OCI-LY1 (cell line): ENCODE results near the gene LAMTOR5.
A peak's percentile ranks its signal among the peaks of the same experiment; 100 is the strongest.

Experiments
- H2AFZ ChIP-seq: fragments of 200-600 bp; sonication (generic), shearing (Covaris generic); 2 replicates; pipeline ENCODE4 v1.6.0; 2014; ENCODE audit warnings: antibody characterized with exemption, mild to moderate bottlenecking, low read length
- H3F3A ChIP-seq: fragments of 200-600 bp; sonication (generic), shearing (Covaris generic); 2 replicates; pipeline ENCODE4 v1.6.0; 2014; ENCODE audit warnings: mild to moderate bottlenecking, antibody characterized with exemption, low read length, moderate library complexity; ENCODE audit not compliant: insufficient read depth
- H3K27ac ChIP-seq: fragments of 200-600 bp; sonication (generic); 2 replicates; pipeline ENCODE4 v1.5.1; 2014; ENCODE audit warnings: low read length, mixed run types, mild to moderate bottlenecking, low read depth; ENCODE audit not compliant: poor library complexity, severe bottlenecking
- H3K27me3 ChIP-seq: fragments of 200-600 bp; sonication (generic); 2 replicates; pipeline ENCODE4 v1.6.0; 2014; ENCODE audit warnings: antibody characterized with exemption, mild to moderate bottlenecking, low read length, moderate library complexity; ENCODE audit not compliant: insufficient read depth
- H3K36me3 ChIP-seq: fragments of 200-600 bp; sonication (generic); 2 replicates; pipeline ENCODE4 v1.6.1; 2014; ENCODE audit warnings: mild to moderate bottlenecking, antibody characterized with exemption, low read length, moderate library complexity, mixed read lengths; ENCODE audit not compliant: insufficient read depth
- H3K4me1 ChIP-seq: fragments of 200-600 bp; sonication (generic); 2 replicates; pipeline ENCODE4 v1.5.1; 2014; ENCODE audit warnings: mild to moderate bottlenecking, low read length, moderate library complexity; ENCODE audit not compliant: insufficient read depth, severe bottlenecking
- H3K4me2 ChIP-seq: fragments of 200-600 bp; sonication (generic), shearing (Covaris generic); 2 replicates; pipeline ENCODE4 v1.6.1; 2014; ENCODE audit warnings: low read length
- H3K4me3 ChIP-seq: fragments of 200-600 bp; sonication (generic); 2 replicates; pipeline ENCODE4 v1.5.1; 2014; ENCODE audit warnings: low read length, low read depth, mild to moderate bottlenecking, mixed read lengths; ENCODE audit not compliant: poor library complexity, severe bottlenecking
- H3K79me2 ChIP-seq: fragments of 200-600 bp; shearing (Covaris generic); 2 replicates; pipeline ENCODE4 v1.6.1; 2016; ENCODE audit warnings: mixed run types, low read length, mixed read lengths; ENCODE audit not compliant: insufficient read depth
- H3K9ac ChIP-seq: fragments of 200-600 bp; sonication (generic), shearing (Covaris generic); 2 replicates; pipeline ENCODE4 v1.6.1; 2014; ENCODE audit warnings: mild to moderate bottlenecking, low read length, mixed read lengths
- H3K9me2 ChIP-seq: fragments of 200-600 bp; sonication (generic), shearing (Covaris generic); 2 replicates; pipeline ENCODE4 v1.6.1; 2014; ENCODE audit warnings: low read depth, mild to moderate bottlenecking, low read length, mixed read lengths
- H3K9me3 ChIP-seq: fragments of 200-600 bp; shearing (Covaris generic); 2 replicates; pipeline ENCODE4 v1.6.1; 2014; ENCODE audit warnings: low read length, mixed read lengths
- H4K20me1 ChIP-seq: fragments of 200-600 bp; sonication (generic), shearing (Covaris generic); 2 replicates; pipeline ENCODE4 v1.6.0; 2016; ENCODE audit warnings: mild to moderate bottlenecking, low read length; ENCODE audit not compliant: insufficient read depth
- EZH2 ChIP-seq: fragments of 200-600 bp; sonication (generic), shearing (Covaris generic); IDR thresholded peaks from 2 replicates; pipeline ENCODE4 v1.8.0; 2017; ENCODE audit warnings: borderline replicate concordance, mixed run types, mild to moderate bottlenecking, antibody characterized with exemption, low read length, moderate library complexity, mixed read lengths
- TF ChIP-seq, protein P1 (sequence below): fragments of 200-600 bp; sonication (generic), shearing (Covaris generic); IDR thresholded peaks from 2 replicates; pipeline ENCODE4 v1.5.1; 2017; ENCODE audit warnings: mild to moderate bottlenecking, antibody characterized with exemption, low read length, moderate library complexity, mixed read lengths

LAMTOR5 gene

DNA sequence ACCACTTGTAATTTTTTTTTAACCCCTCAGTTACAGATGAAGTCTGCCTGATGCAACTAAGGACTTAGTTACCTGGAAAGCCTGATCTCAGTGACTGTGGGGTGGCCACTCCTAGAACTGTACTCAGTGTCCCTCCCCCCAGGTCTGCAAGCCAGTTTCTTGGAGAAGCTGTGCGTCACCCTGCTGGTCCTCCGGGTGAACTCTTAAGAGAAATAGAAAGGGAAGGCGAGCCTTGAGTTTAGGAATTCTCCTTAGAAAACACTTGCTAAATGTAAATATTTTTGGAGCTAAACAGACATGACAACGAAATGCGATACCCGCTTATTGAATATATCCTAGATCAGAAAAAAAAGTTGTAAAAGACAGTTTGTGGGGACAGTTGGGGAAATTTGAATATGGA, 17.4 kb downstream of the LAMTOR5 start:
- Histone ChIP-seq H3K9me2 (no peaks in the 10 kb centered on the region), H3K79me2 (no peaks in the 10 kb centered on the region), H3F3A (no peaks in the 10 kb centered on the region), H3K9ac (peak overlapping the region; percentile 17; the same call in 1 of the 2 replicates), H3K36me3 (peaks cover 14% of the 10 kb centered on the region), H3K4me3 (peak overlapping the region; percentile 44), H3K27ac (no peak overlapping the region), H3K4me2 (peak overlapping the region; percentile 50), H3K9me3 (no peaks in the 10 kb centered on the region), H3K27me3 (no peaks in the 10 kb centered on the region), H3K4me1 (peaks cover 52% of the 10 kb centered on the region), H4K20me1 (no peaks in the 10 kb centered on the region), H2AFZ (no peak overlapping the region)
- no peak for TF ChIP-seq EZH2
- TF ChIP-seq, protein P1, sequence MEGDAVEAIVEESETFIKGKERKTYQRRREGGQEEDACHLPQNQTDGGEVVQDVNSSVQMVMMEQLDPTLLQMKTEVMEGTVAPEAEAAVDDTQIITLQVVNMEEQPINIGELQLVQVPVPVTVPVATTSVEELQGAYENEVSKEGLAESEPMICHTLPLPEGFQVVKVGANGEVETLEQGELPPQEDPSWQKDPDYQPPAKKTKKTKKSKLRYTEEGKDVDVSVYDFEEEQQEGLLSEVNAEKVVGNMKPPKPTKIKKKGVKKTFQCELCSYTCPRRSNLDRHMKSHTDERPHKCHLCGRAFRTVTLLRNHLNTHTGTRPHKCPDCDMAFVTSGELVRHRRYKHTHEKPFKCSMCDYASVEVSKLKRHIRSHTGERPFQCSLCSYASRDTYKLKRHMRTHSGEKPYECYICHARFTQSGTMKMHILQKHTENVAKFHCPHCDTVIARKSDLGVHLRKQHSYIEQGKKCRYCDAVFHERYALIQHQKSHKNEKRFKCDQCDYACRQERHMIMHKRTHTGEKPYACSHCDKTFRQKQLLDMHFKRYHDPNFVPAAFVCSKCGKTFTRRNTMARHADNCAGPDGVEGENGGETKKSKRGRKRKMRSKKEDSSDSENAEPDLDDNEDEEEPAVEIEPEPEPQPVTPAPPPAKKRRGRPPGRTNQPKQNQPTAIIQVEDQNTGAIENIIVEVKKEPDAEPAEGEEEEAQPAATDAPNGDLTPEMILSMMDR: no peak

DNA sequence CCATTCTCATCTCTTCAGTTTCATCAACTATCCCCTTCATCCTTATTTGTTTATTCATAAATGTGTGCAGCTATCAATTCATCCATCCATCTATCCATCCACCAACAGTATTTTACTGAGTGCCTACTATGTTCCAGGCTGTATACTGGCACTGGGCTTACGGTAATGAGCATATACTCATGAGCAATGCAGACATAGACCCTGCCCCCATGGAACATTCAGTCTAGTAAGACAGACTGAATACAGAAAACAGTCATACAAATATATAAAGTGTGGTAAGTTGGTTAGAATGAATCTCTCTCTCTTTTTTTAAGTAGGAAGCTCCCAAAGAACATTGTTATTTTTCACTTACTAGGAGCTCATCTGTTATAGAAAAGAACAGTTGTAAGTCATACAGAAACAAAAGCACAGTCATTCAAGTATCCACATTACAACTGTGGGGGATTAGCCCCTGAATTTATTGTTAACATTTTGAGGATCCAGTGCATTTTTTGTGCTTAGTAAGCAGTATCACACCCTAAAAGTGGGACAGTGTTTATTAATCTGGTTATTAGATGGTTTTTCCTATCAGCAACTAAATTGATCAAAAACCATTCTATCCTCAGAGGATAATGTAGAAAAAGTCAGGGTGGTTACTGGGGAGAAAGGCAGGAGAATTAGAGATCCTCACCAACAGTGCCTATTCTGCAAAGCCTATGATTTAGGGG, 20.3 kb downstream of the LAMTOR5 start:
- Histone ChIP-seq H3K27ac (peak overlapping the region; percentile 85), H3K79me2 (no peaks in the 10 kb centered on the region), H4K20me1 (no peaks in the 10 kb centered on the region), H3K9me2 (no peaks in the 10 kb centered on the region), H3F3A (no peaks in the 10 kb centered on the region), H2AFZ (no peak overlapping the region), H3K27me3 (no peaks in the 10 kb centered on the region), H3K36me3 (peaks cover 13% of the 10 kb centered on the region), H3K4me3 (no peak overlapping the region), H3K4me2 (no peak overlapping the region; the same call in 1 of the 2 replicates), H3K9ac (no peak overlapping the region), H3K4me1 (peaks cover 80% of the 10 kb centered on the region), H3K9me3 (no peaks in the 10 kb centered on the region)
- TF ChIP-seq EZH2: no peak

DNA sequence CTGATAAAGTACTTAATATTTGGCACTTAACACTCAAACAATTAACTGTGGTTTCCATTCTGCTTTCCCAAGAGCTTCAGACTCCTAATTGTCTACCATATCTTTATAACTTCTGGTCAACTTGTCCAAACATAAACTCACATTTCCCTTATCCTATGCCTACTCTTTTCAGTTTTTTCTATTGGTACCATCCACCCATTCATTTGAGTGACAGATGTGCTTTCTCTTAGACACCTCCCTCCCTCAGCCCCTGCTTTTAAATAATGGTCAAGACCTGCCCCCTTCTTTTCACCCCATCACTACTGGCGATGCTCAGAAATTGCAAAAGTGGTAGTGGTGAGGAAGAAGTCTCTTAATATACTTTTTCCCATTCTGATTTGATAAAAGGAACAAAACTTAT, 22.1 kb downstream of the LAMTOR5 start:
- Histone ChIP-seq H4K20me1 (no peaks in the 10 kb centered on the region), H3K9me3 (no peaks in the 10 kb centered on the region), H3K36me3 (peaks cover 13% of the 10 kb centered on the region), H3K4me1 (peaks cover 70% of the 10 kb centered on the region), H2AFZ (no peak overlapping the region), H3K4me2 (peak overlapping the region; percentile 49), H3K9ac (no peak overlapping the region), H3K4me3 (peak overlapping the region; percentile 9), H3K9me2 (no peaks in the 10 kb centered on the region), H3K27ac (peak overlapping the region; percentile 85), H3F3A (0 out of 2 replicates have a peak, but pooled peaks cover 3% of the 10 kb centered on the region), H3K27me3 (no peaks in the 10 kb centered on the region), H3K79me2 (no peaks in the 10 kb centered on the region)
- TF ChIP-seq, protein P1: no peak
- no peak for TF ChIP-seq EZH2
